Measurements from ENCODE around the gene CFDP1.
A peak's percentile ranks its signal among the peaks of the same experiment; 100 is the strongest.

The CFDP1 gene

DNA sequence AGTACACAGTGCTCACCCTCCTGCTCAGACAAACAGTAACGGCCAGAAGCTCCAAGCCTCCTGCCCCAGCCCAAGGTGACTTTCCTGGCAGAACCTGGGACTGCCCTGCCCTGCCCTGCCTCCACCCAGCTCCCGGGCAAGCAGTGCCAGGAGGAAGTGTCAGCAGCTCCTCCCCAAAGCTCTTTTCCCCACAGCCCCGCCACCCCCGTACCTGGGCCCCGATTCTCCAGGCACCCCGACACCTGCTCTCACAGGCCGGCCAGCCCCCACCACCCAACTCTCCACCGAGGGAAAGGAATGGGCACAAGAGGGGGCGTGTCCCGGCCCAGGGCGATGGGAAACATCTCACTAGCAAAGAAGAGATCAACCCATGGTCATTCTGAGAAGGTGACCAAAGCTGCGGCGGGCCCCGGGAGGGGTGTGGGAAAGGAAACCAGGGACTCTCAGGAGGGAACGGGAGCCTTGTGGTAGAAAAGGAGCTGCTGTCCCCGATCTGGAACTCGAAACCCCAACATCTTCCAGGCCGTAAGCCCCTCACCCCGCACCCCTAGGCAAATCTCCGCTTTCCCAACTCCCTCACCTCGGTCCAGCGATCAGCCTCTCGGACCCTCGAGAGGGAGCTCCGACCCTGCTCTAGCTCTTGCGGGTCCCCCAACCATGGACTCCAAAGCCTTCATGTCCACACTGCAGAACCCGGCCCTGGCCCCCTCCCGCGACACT is 183.1 kb downstream of the CFDP1 start:
- peak; percentile 48 for DNase-seq (ENCODE audit: low spot score)

- DNase-seq (ENCODE audit: low spot score): no peak
Measured at GRCh38 chr16:75249441-75249840, 183.9 kb downstream of the CFDP1 start.

DNA sequence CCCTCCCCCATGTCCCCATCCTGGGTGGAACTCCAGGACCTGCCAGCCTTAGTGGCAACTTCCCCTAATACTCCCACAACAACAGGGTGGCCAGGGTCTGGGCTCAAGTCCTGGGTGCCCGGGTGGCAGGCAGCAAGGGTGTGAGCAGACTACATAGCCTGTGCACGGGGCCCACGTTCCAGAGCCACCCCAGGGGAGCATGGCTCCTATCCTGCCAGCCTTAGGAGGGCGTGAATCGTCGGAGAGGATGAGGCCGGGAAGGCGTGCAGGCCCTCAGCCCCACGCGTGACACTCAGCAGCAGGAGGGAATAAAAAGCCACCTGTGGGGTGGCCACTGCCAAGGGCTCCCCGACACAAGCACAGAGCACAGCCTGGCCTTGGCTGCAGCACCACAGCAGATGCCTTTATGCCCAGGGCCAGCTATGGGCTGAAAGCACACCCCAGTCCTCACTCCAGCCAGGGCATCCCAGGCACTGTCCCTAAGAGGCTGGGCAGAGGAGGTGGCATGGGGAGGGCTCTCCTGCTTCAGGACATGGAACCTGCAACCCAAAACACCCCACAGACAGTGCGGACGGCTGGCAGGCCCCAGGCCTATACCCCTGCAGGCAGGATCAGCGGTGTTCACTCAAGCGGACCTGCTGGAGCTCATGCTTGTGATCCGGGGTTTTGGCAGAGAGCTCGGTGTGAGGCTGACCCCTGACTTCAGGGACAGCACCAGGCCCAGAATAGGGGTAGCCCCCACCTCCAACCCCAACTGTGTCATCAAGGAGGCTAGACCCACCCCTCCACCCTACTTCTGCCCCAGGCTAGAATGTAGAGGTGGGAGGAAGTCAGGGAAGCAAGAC is 184.5 kb downstream of the CFDP1 start:
- DNase-seq (ENCODE audit: low spot score): no peak

GRCh38 chr16:75248142-75248535 is 185.2 kb downstream of the CFDP1 start:
- no peak for DNase-seq (ENCODE audit: low spot score)

- no peak for DNase-seq (ENCODE audit: low spot score)
Measured at GRCh38 chr16:75247249-75247648, 186.1 kb downstream of the CFDP1 start.

GRCh38 chr16:75246504-75247205 is 186.6 kb downstream of the CFDP1 start:
- DNase-seq (ENCODE audit: low spot score): no peak

DNA sequence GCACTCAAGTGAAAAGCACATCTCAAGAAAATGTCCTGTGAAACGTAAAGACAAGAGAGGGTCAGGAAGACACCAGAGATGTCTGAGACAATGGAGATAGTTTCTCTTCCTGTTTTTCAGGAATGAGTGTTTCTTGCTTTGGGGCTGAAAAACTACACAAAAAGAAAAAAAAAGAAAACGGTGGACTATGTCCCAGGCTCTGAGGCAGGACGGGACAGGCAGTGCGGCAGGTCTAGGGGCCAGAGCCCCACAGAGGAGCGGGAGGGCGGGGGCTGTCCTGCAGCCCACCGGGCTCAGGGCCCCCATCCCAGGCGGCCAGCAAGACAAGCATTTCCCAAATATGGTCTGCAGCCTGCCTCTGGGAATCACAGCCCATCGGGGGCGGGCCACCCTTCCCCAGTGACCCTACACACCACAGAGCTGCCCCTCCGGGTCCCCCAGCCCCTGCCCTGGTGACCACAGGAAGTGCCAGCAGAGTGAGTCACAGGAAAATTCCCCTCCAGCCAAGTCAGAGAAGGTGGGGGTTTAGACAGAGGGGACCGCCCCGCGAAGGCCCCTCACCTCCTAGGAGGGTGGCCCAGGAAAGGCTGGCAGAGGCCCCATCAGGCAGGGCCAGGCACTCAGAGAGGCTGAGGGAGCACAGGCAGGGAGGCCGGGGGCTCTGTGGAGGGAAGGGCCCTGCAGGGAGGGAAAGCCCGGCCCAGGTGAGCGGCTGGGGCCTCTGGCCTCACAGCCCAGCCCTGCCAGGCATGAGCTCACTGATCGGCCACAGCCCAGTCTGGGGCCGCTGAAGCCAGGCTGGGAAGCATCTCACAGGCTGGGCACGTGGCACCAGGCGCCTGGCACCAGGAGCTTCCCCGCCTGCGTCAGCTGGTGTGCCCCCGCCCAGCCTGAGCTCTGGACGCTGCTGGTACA is 188.2 kb downstream of the CFDP1 start:
- peak; percentile 93 for DNase-seq (ENCODE audit: low spot score)

DNA sequence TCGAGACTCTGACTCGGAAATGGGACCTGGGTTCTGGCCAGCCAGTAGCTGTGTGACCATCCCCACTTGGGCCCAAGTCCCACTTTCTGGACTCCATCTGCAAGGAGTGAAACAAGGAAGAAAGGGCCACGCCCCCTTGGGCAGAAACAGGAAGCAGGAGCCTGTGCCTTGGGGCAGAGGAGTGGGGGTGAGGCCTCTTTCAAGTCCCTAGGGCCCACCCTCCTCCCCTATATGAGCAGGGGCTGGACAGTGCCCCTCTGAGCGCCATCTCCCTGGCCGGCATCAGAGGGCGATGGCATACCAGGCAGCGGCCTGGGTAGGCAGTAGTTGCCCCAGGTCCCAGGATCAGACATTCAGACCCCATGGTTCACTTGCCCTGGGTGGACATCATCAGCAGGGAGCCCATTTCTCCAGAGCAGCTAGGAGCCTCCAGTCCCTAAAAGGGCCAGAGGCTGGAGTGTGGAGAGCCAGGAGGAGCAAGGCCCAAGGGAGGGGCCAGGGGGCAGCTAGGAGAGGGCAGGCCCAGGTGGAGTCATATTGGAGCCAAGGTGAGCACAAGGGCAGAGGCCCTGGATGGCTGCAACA is 189.0 kb downstream of the CFDP1 start:
- peak; percentile 74 for DNase-seq (ENCODE audit: low spot score)
